Measurements from ENCODE around the gene HOXA11.
A peak's percentile ranks its signal among the peaks of the same experiment; 100 is the strongest.

HOXA11 gene

DNA sequence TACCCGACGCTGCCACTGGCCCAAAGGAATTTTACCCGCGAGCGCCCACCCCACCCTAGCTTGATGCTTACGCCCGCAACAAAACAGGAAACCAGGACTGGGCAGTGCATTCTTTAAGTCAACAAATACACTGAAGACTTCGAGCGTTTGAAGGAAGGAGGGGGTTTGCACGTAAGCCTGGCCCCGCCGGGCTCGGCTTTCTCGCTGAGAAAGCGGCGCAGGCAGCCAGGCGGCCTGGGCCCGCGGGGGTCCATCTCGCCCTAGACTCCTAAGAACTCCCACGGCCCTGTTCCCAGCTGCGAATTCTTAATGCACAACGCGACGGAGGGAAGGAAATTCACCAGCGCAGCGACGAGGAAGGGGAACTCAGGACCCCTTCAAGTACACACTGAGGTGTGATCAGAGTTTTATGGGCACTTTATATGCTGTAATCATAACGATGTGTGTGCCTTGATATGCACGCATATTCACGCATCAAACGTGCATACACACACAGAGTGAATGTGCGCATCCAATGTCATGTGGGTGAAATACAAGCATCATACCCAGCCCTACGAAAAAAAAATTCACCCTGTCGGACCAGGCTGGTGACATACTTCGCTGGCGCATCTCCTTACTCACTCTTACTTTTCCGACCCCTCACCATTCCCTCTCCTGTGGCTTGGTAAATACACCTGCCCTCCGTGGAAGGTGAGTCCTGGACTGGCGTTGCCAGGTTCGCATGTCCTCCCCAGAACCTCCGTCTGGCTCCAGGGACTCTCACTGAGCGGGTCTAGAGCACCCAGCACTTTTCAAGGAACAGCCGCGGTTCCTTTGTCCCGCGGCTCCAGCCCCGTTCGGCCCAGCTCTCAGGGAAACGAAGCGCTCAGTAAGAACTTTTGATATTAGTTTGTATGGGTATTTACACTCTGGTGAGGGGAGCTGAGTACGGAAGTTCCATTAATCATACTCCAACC, 20.6 kb upstream of the HOXA11 start:
- Histone ChIP-seq H3K27ac (ENCODE audit: low read length) (no peak overlapping the region), H3K9me3 (ENCODE audit: control insufficient read depth, insufficient read depth, low read length) (no peaks in the 10 kb centered on the region), H3K36me3 (ENCODE audit: control insufficient read depth, insufficient read depth, low read length) (no peaks in the 10 kb centered on the region), H3K4me3 (ENCODE audit: low read length) (no peak overlapping the region), H3K27me3 (ENCODE audit: control insufficient read depth, insufficient read depth, low read length) (peaks cover 97% of the 10 kb centered on the region), H3K4me1 (ENCODE audit: control insufficient read depth, insufficient read depth, low read length) (no peaks in the 10 kb centered on the region)
- no peak for DNase-seq (ENCODE audit: low read depth, low spot score)
- no CpG with 5 or more reads among the region's 52 CpGs for WGBS (ENCODE audit: insufficient coverage, insufficient read length)

DNA sequence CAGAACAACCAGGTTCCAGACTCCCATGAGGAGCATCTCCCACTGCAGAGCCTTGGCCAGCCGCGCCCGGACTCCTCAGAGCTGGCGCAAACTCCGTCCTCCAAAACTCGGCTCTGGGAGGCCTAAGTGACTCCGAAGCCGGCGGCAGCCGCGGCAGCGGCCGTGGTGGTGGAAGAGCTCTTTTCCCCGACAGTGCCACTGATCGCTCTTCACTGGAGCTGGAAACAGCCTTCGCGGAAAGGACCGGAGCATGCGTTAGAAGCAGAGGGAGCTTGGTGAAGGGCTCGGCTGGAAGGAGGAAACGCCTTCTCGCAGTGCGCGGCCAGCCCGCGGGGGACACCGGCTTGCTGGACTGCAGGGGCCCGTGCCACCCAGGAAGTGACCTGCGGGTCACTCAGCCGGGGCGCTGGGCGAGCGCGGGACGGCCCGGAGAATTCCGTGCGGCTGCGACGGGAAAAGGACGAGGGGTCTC, 19.9 kb upstream of the HOXA11 start:
- no peak for DNase-seq (ENCODE audit: low read depth, low spot score)
- no peak overlapping the region for H3K4me3 ChIP-seq (ENCODE audit: low read length)
- no peaks in the 10 kb centered on the region for H3K4me1 ChIP-seq (ENCODE audit: control insufficient read depth, insufficient read depth, low read length)
- H3K27me3 ChIP-seq (ENCODE audit: control insufficient read depth, insufficient read depth, low read length) = peaks cover 96% of the 10 kb centered on the region
- WGBS (ENCODE audit: insufficient coverage, insufficient read length) = no CpG with 5 or more reads among the region's 41 CpGs
- H3K27ac ChIP-seq (ENCODE audit: low read length) = no peak overlapping the region
- no peaks in the 10 kb centered on the region for H3K9me3 ChIP-seq (ENCODE audit: control insufficient read depth, insufficient read depth, low read length)
- H3K36me3 ChIP-seq (ENCODE audit: control insufficient read depth, insufficient read depth, low read length) = no peaks in the 10 kb centered on the region

DNA sequence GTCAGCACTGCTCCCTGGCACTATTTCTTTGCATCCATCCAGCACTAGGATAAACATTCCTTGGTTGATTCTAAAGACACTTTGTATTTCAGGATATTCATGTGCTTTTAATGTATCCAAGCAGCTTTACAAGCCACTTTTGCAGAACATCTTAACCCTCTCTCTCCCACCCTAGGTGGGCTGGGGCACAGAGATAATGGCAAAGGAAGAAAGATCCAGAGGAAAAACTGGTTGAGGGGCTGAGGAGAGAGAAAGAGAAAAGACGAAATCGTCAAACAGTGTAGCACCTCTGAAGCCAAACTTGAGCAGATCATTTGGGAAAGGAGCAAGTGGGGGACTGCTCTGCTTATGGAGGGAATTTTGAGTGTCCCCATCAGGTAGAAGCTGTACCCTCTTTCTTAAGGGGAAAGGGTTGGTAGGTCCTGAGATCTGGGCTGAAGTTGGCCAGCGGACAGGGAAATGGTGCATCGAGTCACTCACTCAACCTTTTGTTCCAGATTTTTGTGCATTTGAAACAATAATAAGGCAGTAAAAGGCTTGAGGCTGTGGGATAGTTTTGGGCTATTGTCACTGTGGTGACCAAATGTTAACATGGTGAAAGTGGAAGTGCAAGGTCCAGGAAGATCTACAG, 19.0 kb upstream of the HOXA11 start:
- Histone ChIP-seq H3K4me1 (ENCODE audit: control insufficient read depth, insufficient read depth, low read length) (no peaks in the 10 kb centered on the region), H3K4me3 (ENCODE audit: low read length) (no peak overlapping the region), H3K27ac (ENCODE audit: low read length) (no peak overlapping the region), H3K36me3 (ENCODE audit: control insufficient read depth, insufficient read depth, low read length) (no peaks in the 10 kb centered on the region), H3K9me3 (ENCODE audit: control insufficient read depth, insufficient read depth, low read length) (no peaks in the 10 kb centered on the region), H3K27me3 (ENCODE audit: control insufficient read depth, insufficient read depth, low read length) (peaks cover 93% of the 10 kb centered on the region)
- no CpG with 5 or more reads among the region's 4 CpGs for WGBS (ENCODE audit: insufficient coverage, insufficient read length)
- DNase-seq (ENCODE audit: low read depth, low spot score) = no peak

DNA sequence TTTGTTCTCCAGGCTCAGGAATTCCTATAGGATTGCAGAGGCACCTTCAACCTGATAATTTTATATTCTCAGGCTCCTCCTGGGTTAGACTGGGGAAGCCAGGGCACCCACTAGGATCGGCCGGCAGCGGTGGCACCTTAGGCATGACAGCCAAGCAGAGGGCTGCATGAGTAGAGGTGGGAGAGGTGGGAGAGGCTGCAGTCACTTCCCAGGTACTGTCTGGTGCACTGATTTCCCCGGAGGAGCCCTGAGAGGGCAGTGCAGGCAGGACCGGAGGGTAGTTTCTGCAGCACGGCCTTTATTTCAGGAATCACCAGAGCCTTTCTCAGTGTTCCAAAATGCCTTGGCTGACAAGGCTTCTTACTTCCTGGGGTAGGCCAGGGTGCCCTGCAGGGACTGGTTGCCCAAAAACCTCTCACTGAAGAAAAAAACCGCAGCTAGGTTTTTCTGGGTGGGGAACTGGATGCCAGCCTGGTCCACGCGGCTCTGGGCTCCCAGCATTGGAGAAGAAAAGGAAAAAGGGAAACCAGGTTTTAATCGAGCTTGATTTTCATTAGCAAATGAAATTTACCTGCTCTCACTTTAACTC, 18.4 kb upstream of the HOXA11 start:
- WGBS (ENCODE audit: insufficient coverage, insufficient read length) = no CpG with 5 or more reads among the region's 10 CpGs
- no peak for DNase-seq (ENCODE audit: low read depth, low spot score)
- H3K27ac ChIP-seq (ENCODE audit: low read length) = no peak overlapping the region
- no peaks in the 10 kb centered on the region for H3K36me3 ChIP-seq (ENCODE audit: control insufficient read depth, insufficient read depth, low read length)
- no peak overlapping the region for H3K4me3 ChIP-seq (ENCODE audit: low read length)
- H3K4me1 ChIP-seq (ENCODE audit: control insufficient read depth, insufficient read depth, low read length) = no peaks in the 10 kb centered on the region
- H3K9me3 ChIP-seq (ENCODE audit: control insufficient read depth, insufficient read depth, low read length) = no peaks in the 10 kb centered on the region
- H3K27me3 ChIP-seq (ENCODE audit: control insufficient read depth, insufficient read depth, low read length) = peaks cover 93% of the 10 kb centered on the region

DNA sequence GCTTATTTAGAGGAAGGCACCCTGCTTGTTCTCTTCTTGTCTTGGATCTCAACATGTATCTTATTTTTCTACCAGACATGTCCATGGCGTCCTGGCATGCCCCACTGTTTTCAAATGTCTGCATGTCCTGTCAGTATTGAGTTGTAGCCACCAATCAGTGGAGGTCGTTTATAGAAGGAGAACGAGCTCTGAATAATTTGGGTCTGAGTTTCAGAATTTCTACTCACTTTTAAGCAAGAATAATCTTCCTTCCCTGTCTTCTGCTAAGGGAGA, 17.8 kb upstream of the HOXA11 start:
- WGBS (ENCODE audit: insufficient coverage, insufficient read length) = no CpG with 5 or more reads among the region's 3 CpGs
- Histone ChIP-seq H3K4me1 (ENCODE audit: control insufficient read depth, insufficient read depth, low read length) (no peaks in the 10 kb centered on the region), H3K4me3 (ENCODE audit: low read length) (no peak overlapping the region), H3K27ac (ENCODE audit: low read length) (no peak overlapping the region), H3K9me3 (ENCODE audit: control insufficient read depth, insufficient read depth, low read length) (no peaks in the 10 kb centered on the region), H3K36me3 (ENCODE audit: control insufficient read depth, insufficient read depth, low read length) (no peaks in the 10 kb centered on the region), H3K27me3 (ENCODE audit: control insufficient read depth, insufficient read depth, low read length) (peaks cover 93% of the 10 kb centered on the region)
- DNase-seq (ENCODE audit: low read depth, low spot score) = no peak

DNA sequence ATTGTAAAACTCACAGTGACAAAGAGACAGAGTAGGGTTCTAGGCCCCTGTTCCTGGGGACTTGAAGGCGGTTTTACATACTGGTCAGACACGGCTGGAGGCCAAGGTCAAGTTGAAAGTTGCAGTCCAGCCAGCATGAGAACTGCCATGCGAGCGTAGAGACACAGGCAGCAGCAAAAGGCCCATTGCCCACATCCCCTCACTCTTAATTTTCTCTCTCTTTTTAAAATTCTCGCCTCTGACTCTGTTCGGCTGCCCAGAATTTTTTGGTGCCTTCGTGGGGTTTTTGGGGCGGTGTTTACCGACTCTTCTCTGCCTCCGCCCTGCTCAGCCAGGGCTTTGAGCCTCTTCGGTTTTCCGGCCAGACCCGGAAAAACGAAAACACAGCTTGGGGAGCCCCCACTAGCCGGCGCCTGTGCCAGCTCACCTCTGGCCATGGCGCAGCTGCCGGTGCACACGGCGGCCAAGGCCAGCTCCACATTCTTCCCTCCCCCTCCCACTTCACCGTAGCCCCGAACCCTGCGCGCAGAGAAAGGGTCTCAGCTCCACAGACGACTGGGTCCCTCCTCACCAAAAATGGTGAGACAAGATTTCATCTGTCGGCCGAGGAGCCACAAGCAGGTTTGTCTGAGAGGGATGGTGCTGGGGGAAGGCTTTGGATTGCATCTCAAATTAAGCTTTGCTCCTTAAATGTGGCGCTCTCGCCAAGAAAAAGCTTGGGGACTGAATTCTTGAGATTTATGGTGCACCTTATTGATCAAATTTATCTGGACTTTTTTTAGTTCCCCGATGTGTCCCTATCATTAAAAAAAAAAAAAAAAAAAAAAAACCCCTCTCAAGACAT, 17.2 kb upstream of the HOXA11 start:
- Histone ChIP-seq H3K4me3 (ENCODE audit: low read length) (no peak overlapping the region), H3K27ac (ENCODE audit: low read length) (no peak overlapping the region), H3K36me3 (ENCODE audit: control insufficient read depth, insufficient read depth, low read length) (no peaks in the 10 kb centered on the region), H3K9me3 (ENCODE audit: control insufficient read depth, insufficient read depth, low read length) (no peaks in the 10 kb centered on the region), H3K27me3 (ENCODE audit: control insufficient read depth, insufficient read depth, low read length) (peaks cover 94% of the 10 kb centered on the region), H3K4me1 (ENCODE audit: control insufficient read depth, insufficient read depth, low read length) (no peaks in the 10 kb centered on the region)
- DNase-seq (ENCODE audit: low read depth, low spot score) = no peak
- no CpG with 5 or more reads among the region's 30 CpGs for WGBS (ENCODE audit: insufficient coverage, insufficient read length)

DNA sequence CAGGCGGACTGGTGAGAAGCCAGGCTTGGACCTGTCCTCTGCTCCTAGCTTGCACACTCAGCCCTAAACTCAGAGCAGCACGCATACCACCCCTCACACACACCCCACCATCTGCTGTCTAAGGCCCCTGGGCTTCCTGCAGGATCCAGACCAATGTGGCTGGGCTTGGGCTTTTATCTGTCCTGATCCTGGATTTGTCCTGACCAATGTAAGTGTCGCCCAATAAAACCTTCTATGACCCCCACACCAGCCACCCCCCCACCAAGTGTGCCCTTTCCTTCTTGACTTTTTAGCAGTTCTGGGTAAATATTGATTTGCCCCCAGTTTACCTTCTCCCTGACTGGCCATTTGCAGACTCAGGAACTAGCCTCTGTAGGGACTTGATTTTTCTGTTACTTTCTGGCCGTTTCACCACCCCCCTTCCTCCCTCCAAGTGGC, 16.6 kb upstream of the HOXA11 start:
- H3K4me1 ChIP-seq (ENCODE audit: control insufficient read depth, insufficient read depth, low read length) = no peaks in the 10 kb centered on the region
- no peaks in the 10 kb centered on the region for H3K36me3 ChIP-seq (ENCODE audit: control insufficient read depth, insufficient read depth, low read length)
- H3K9me3 ChIP-seq (ENCODE audit: control insufficient read depth, insufficient read depth, low read length) = no peaks in the 10 kb centered on the region
- H3K27ac ChIP-seq (ENCODE audit: low read length) = no peak overlapping the region
- WGBS (ENCODE audit: insufficient coverage, insufficient read length) = no CpG with 5 or more reads among the region's 4 CpGs
- DNase-seq (ENCODE audit: low read depth, low spot score) = no peak
- peaks cover 89% of the 10 kb centered on the region for H3K27me3 ChIP-seq (ENCODE audit: control insufficient read depth, insufficient read depth, low read length)
- H3K4me3 ChIP-seq (ENCODE audit: low read length) = no peak overlapping the region

DNA sequence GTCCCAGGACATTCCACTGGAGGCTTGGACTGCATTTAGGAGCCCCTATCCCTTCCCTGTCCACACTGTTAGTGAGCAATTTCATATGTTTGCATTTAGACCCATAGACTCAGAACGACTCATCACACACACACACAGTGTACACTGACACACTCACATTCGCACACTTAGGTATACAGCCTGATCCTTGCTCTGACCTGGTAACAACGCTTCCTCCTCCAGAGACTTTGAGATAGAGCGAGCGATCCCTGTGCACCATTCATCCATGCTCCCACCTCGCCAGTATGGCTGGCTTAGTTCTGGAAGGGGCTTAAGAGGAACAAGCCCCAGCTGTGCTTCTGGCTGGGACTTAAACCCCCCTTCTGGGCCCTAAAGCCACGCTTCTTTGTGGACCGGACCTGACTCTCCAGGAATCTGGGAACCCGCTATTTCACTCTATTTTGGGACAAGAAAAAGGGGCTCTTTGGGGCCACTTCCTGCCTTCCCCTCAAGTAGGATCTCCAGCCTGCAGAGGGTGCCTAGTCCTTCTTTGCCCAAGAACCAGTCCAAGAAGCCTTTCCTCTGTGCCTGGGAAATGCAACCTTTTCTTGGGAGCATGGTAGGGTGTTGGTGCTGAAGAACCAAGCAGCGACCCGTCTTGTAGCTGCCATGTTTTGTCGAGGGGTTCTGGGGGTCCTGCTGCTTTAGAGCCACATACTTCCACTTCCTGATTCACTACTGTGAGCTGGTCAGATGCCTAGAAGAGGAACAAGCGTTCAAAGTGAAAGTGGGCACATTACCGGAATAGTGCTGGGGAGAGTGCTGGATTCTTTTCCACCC, 15.9 kb upstream of the HOXA11 start:
- H3K9me3 ChIP-seq (ENCODE audit: control insufficient read depth, insufficient read depth, low read length) = no peaks in the 10 kb centered on the region
- no CpG with 5 or more reads among the region's 14 CpGs for WGBS (ENCODE audit: insufficient coverage, insufficient read length)
- peaks cover 85% of the 10 kb centered on the region for H3K27me3 ChIP-seq (ENCODE audit: control insufficient read depth, insufficient read depth, low read length)
- DNase-seq (ENCODE audit: low read depth, low spot score) = no peak
- no peak overlapping the region for H3K4me3 ChIP-seq (ENCODE audit: low read length)
- H3K4me1 ChIP-seq (ENCODE audit: control insufficient read depth, insufficient read depth, low read length) = no peaks in the 10 kb centered on the region
- H3K36me3 ChIP-seq (ENCODE audit: control insufficient read depth, insufficient read depth, low read length) = no peaks in the 10 kb centered on the region
- no peak overlapping the region for H3K27ac ChIP-seq (ENCODE audit: low read length)

DNA sequence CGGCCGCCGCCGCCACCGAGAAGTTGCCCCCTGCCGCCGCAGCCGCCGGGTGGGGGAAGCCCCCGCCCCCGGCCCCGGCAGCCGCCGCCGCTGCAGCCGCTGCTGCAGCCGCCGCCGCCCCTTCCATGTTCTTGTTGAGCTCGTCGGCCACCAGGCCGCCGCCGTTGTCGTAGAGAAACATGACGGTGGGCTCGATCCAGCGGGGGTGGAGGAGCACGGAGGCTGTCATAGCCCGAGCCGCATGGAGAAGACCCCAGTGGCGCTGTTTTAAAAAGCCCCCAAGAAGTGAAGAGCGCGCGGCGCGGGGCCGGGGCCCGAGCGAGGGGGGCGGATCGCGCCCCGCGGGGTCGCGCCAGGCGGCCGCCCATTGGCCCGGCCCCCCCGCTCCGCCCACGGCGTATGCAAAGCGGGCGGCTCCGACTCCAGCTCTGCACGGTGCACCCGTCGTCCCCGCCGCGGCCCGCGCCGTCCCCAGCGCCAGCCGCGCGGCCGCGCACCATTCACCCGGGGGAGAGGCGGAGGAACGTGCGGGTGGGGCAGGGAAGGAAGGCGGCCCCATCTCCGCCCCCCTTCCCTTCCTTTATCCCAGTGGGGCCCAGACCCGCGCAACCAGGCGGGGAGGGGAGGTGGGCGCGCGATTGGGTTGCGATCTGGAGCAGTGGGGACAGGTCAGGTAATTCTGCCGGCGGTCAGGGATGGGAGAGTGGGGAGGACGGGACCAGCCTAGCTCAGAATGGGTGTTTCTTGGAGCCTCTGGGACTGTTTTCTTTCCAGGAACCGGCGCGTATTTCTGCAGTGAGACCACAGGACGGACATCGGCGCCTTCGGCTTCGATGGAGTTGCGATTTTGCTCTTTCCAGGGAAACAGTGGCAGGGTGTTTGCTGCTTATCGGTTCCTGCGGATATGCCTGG, 15.1 kb upstream of the HOXA11 start, which contains the start of gene HOXA13:
HOXA13 (minus strand) TSS at position 243 of the 912 bp plus-strand sequence; CDS start at position 229, 14 bp downstream.
- no peaks in the 10 kb centered on the region for H3K9me3 ChIP-seq (ENCODE audit: control insufficient read depth, insufficient read depth, low read length)
- no CpG with 5 or more reads among the region's 99 CpGs for WGBS (ENCODE audit: insufficient coverage, insufficient read length)
- DNase-seq (ENCODE audit: low read depth, low spot score) = no peak
- no peaks in the 10 kb centered on the region for H3K4me1 ChIP-seq (ENCODE audit: control insufficient read depth, insufficient read depth, low read length)
- H3K4me3 ChIP-seq (ENCODE audit: low read length) = peak within 1 kb of the TSS; percentile 5
- peaks cover 83% of the 10 kb centered on the region for H3K27me3 ChIP-seq (ENCODE audit: control insufficient read depth, insufficient read depth, low read length)
- H3K36me3 ChIP-seq (ENCODE audit: control insufficient read depth, insufficient read depth, low read length) = no peaks in the 10 kb centered on the region
- H3K27ac ChIP-seq (ENCODE audit: low read length) = no peak within 1 kb of the TSS
